Measurements from ENCODE around the gene ACAP1. TPM values are rescaled to one million over a fixed set of nuclear protein-coding genes. Genes with fewer than 3 reads are reported as not detected.

Gene ACAP1
- total RNA-seq, 1 experiment from 2014 or later, result 2.7 TPM

GRCh38 chr17:7326186-7326585 is 10.1 kb upstream of the ACAP1 start:
- Histone ChIP-seq H3K36me3 (ENCODE audit: control insufficient read depth, insufficient read depth, low read length) (no peaks in the 10 kb centered on the region; the same call in 1 of the 2 replicates), H3K9me3 (ENCODE audit: control insufficient read depth, insufficient read depth, low read depth, low read length) (no peaks in the 10 kb centered on the region), H3K27ac (ENCODE audit: low read length) (no peak overlapping the region), H3K4me3 (ENCODE audit: low read depth in 2 of 2, low read length in 2 of 2) (no peak overlapping the region), H3K4me1 (ENCODE audit: control insufficient read depth, insufficient read depth, low read length) (peaks cover 7% of the 10 kb centered on the region), H3K27me3 (ENCODE audit: control insufficient read depth, insufficient read depth, low read length) (no peaks in the 10 kb centered on the region)
- TF ChIP-seq, protein P1, sequence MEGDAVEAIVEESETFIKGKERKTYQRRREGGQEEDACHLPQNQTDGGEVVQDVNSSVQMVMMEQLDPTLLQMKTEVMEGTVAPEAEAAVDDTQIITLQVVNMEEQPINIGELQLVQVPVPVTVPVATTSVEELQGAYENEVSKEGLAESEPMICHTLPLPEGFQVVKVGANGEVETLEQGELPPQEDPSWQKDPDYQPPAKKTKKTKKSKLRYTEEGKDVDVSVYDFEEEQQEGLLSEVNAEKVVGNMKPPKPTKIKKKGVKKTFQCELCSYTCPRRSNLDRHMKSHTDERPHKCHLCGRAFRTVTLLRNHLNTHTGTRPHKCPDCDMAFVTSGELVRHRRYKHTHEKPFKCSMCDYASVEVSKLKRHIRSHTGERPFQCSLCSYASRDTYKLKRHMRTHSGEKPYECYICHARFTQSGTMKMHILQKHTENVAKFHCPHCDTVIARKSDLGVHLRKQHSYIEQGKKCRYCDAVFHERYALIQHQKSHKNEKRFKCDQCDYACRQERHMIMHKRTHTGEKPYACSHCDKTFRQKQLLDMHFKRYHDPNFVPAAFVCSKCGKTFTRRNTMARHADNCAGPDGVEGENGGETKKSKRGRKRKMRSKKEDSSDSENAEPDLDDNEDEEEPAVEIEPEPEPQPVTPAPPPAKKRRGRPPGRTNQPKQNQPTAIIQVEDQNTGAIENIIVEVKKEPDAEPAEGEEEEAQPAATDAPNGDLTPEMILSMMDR (IDR thresholded peaks at IDR 0.05), result no peak
- no peak for TF ChIP-seq REST (IDR thresholded peaks at IDR 0.05; ENCODE audit: insufficient read depth in 1 of 2, low read depth in 2 of 2, low read length in 1 of 2)
- TF ChIP-seq POLR2AphosphoS5 (IDR thresholded peaks at IDR 0.05; ENCODE audit: low read depth, low read length), result no peak
- no peak for TF ChIP-seq SIN3A (IDR thresholded peaks at IDR 0.05; ENCODE audit: borderline replicate concordance, insufficient read depth, low read depth, low read length)
- TF ChIP-seq TCF7L2 (IDR thresholded peaks at IDR 0.05; ENCODE audit: low read depth, low read length), result no peak
- ChIA-PET CTCF (no interaction called here), POLR2A (no interaction called here)
- no peak for ATAC-seq
- no peak for DNase-seq (ENCODE audit: low read depth, low spot score)
- intact Hi-C loops (cut with micrococcal nuclease; ENCODE audit: unreplicated experiment) (no loop called here), in situ Hi-C loops (cut with HindIII; ENCODE audit: low pct_unique_long_range_greater_than_20kb, low sequenced_read_pairs) (no loop called here)
- BruUV-seq (replicated peaks), result no TSS peak

GRCh38 chr17:7327056-7327455 is 9.3 kb upstream of the ACAP1 start:
- in situ Hi-C loops (cut with HindIII; ENCODE audit: low pct_unique_long_range_greater_than_20kb, low sequenced_read_pairs) (no loop called here), intact Hi-C loops (cut with micrococcal nuclease; ENCODE audit: unreplicated experiment) (no loop called here)
- peaks cover 7% of the 10 kb centered on the region for H3K4me1 ChIP-seq (ENCODE audit: control insufficient read depth, insufficient read depth, low read length)
- POLR2A ChIA-PET, result no interaction called here
- no peaks in the 10 kb centered on the region for H3K27me3 ChIP-seq (ENCODE audit: control insufficient read depth, insufficient read depth, low read length)
- BruUV-seq (replicated peaks), result no TSS peak
- no peak overlapping the region for H3K27ac ChIP-seq (ENCODE audit: low read length)
- TF ChIP-seq, protein P1 (IDR thresholded peaks at IDR 0.05), result no peak
- no peak for TF ChIP-seq SIN3A (IDR thresholded peaks at IDR 0.05; ENCODE audit: borderline replicate concordance, insufficient read depth, low read depth, low read length)
- TF ChIP-seq TCF7L2 (IDR thresholded peaks at IDR 0.05; ENCODE audit: low read depth, low read length), result no peak
- TF ChIP-seq POLR2AphosphoS5 (IDR thresholded peaks at IDR 0.05; ENCODE audit: low read depth, low read length), result no peak
- TF ChIP-seq REST (IDR thresholded peaks at IDR 0.05; ENCODE audit: insufficient read depth in 1 of 2, low read depth in 2 of 2, low read length in 1 of 2), result no peak
- no peak overlapping the region for H3K4me3 ChIP-seq (ENCODE audit: low read depth in 2 of 2, low read length in 2 of 2)
- no peaks in the 10 kb centered on the region; the same call in 1 of the 2 replicates for H3K36me3 ChIP-seq (ENCODE audit: control insufficient read depth, insufficient read depth, low read length)
- ATAC-seq (no peak), DNase-seq (ENCODE audit: low read depth, low spot score) (no peak)
- no peaks in the 10 kb centered on the region for H3K9me3 ChIP-seq (ENCODE audit: control insufficient read depth, insufficient read depth, low read depth, low read length)
- CTCF ChIA-PET, result no interaction called here
